ENCODE measurements around the gene OR1C1. TPM values are rescaled to one million over a fixed set of nuclear protein-coding genes. Genes with fewer than 3 reads are reported as not detected.
"Not testable (repeated sequence)": the region's sequence is repeated elsewhere in the genome, so short reads cannot be mapped to it uniquely, and the experiment has no call there.

The OR1C1 gene
- not detected for total RNA-seq

GRCh38 chr1:247760456-247760855 is at the start of gene OR1C1:
TSS of gene OR1C1 (minus strand) at chr1:247760556. CDS start at chr1:247758406, 2,150 bp downstream.
- no peaks in the 10 kb centered on the region for H3K36me3 Mint-ChIP-seq (ENCODE audit: low read depth)
- H3K4me3 Mint-ChIP-seq: no peak within 1 kb of the TSS
- CTCF ChIA-PET: interaction anchor here (1.0 kb wide), 1 partner anchor 101 kb away, joined by 3 read pairs; no protein-coding TSS in a partner anchor
- intact Hi-C loops (cut with micrococcal nuclease): no loop called here
- POLR2A ChIA-PET: interaction anchor here (0.8 kb wide), 1 partner anchor 97 kb away, joined by 3 read pairs; the partner anchor contains the start of gene TRIM58
- no peaks in the 10 kb centered on the region for H3K4me1 Mint-ChIP-seq (ENCODE audit: low read depth)
- no peaks in the 10 kb centered on the region for H3K9me3 Mint-ChIP-seq
- no peak for DNase-seq
- no peaks in the 10 kb centered on the region for H3K27me3 Mint-ChIP-seq
- no peak within 1 kb of the TSS for H3K27ac Mint-ChIP-seq
- TF ChIP-seq CTCF (IDR thresholded peaks at IDR 0.05): no peak
- ATAC-seq: no peak

- ChIA-PET POLR2A (no interaction called here), CTCF (no interaction called here)
- H3K36me3 Mint-ChIP-seq (ENCODE audit: low read depth): no peaks in the 10 kb centered on the region
- no peak overlapping the region for H3K4me3 Mint-ChIP-seq
- H3K27ac Mint-ChIP-seq: no peak overlapping the region
- ATAC-seq (no peak), DNase-seq (no peak)
- H3K27me3 Mint-ChIP-seq: peaks cover 2% of the 10 kb centered on the region
- intact Hi-C loops (cut with micrococcal nuclease): no loop called here
- TF ChIP-seq CTCF (IDR thresholded peaks at IDR 0.05): no peak
- H3K4me1 Mint-ChIP-seq (ENCODE audit: low read depth): no peaks in the 10 kb centered on the region
- H3K9me3 Mint-ChIP-seq: no peaks in the 10 kb centered on the region
These were observed 37.2 kb upstream of the OR1C1 start for GRCh38 chr1:247797518-247797917.

- Mint-ChIP-seq H3K9me3 (no peaks in the 10 kb centered on the region), H3K27ac (no peak overlapping the region), H3K27me3 (peaks cover 3% of the 10 kb centered on the region), H3K4me1 (ENCODE audit: low read depth) (no peaks in the 10 kb centered on the region), H3K4me3 (no peak overlapping the region), H3K36me3 (ENCODE audit: low read depth) (no peaks in the 10 kb centered on the region)
- TF ChIP-seq CTCF (IDR thresholded peaks at IDR 0.05): no peak
- ChIA-PET POLR2A (no interaction called here), CTCF (no interaction called here)
- ATAC-seq (no peak), DNase-seq (no peak)
- intact Hi-C loops (cut with micrococcal nuclease): no loop called here
These were observed 9.2 kb upstream of the OR1C1 start for GRCh38 chr1:247769603-247770002.

- intact Hi-C loops (cut with micrococcal nuclease); H3K27me3 Mint-ChIP-seq; POLR2A ChIA-PET: not testable (repeated sequence)
These were observed 6.0 kb downstream of the OR1C1 start for GRCh38 chr1:247754311-247754710.

GRCh38 chr1:247749870-247750269 is 10.5 kb downstream of the OR1C1 start:
- peaks cover 8% of the 10 kb centered on the region for H3K9me3 Mint-ChIP-seq
- ATAC-seq (no peak), DNase-seq (no peak)
- H3K36me3 Mint-ChIP-seq (ENCODE audit: low read depth): no peaks in the 10 kb centered on the region
- intact Hi-C loops (cut with micrococcal nuclease): no loop called here
- no peak overlapping the region for H3K27ac Mint-ChIP-seq
- ChIA-PET POLR2A (no interaction called here), CTCF (no interaction called here)
- TF ChIP-seq CTCF (IDR thresholded peaks at IDR 0.05): no peak
- H3K4me1 Mint-ChIP-seq (ENCODE audit: low read depth): no peaks in the 10 kb centered on the region
- no peaks in the 10 kb centered on the region for H3K27me3 Mint-ChIP-seq
- no peak overlapping the region for H3K4me3 Mint-ChIP-seq

More at GRCh38 chr1:247754311-247754710, 6.0 kb downstream of the OR1C1 start:
- H3K4me3 Mint-ChIP-seq; H3K36me3 Mint-ChIP-seq (ENCODE audit: low read depth); ATAC-seq; H3K9me3 Mint-ChIP-seq; H3K27ac Mint-ChIP-seq; H3K4me1 Mint-ChIP-seq (ENCODE audit: low read depth); CTCF ChIA-PET; DNase-seq: not testable (repeated sequence)

GRCh38 chr1:247748041-247748440 is 12.3 kb downstream of the OR1C1 start, which contains the start of gene OR14A2:
TSS of gene OR14A2 (minus strand) at chr1:247748141.
- no peak for TF ChIP-seq CTCF (IDR thresholded peaks at IDR 0.05)
- H3K4me1 Mint-ChIP-seq (ENCODE audit: low read depth): no peaks in the 10 kb centered on the region
- DNase-seq (no peak), ATAC-seq (no peak)
- no peaks in the 10 kb centered on the region for H3K36me3 Mint-ChIP-seq (ENCODE audit: low read depth)
- POLR2A ChIA-PET: no interaction called here
- intact Hi-C loops (cut with micrococcal nuclease): no loop called here
- no peak within 1 kb of the TSS for H3K4me3 Mint-ChIP-seq
- no peak within 1 kb of the TSS for H3K27ac Mint-ChIP-seq
- H3K27me3 Mint-ChIP-seq: no peaks in the 10 kb centered on the region
- CTCF ChIA-PET: no interaction called here
- peaks cover 8% of the 10 kb centered on the region for H3K9me3 Mint-ChIP-seq

All from activated CD8-positive, alpha-beta T cell treated with anti-CD3 and anti-CD28 coated beads for 36 hours (primary cell).